Esophagus squamous epithelium (tissue), 4 donors: ENCODE measurements around the gene DYNC1I1.

Experiments
- CTCF ChIP-seq, 6 experiments: fragments of 450-650 bp in 4 of 6; fragments of 200-600 bp in 2 of 6; sonication (generic) in 2 of 6; IDR thresholded peaks; one replicate each; pipeline ENCODE4 v1.5.1; 2016 to 2019; ENCODE audit warnings: antibody characterized with exemption in 6 of 6, mild to moderate bottlenecking in 4 of 6, moderate library complexity in 4 of 6
- POLR2A ChIP-seq, 4 donors: fragments of 450-650 bp; IDR thresholded peaks; one replicate each; pipeline ENCODE4 v1.6.1; 2017; ENCODE audit warnings: antibody characterized with exemption in 4 of 4, mild to moderate bottlenecking in 4 of 4, moderate library complexity in 3 of 4

- no peak for TF ChIP-seq CTCF (IDR thresholded peaks at IDR 0.05)
- no peak for TF ChIP-seq POLR2A (IDR thresholded peaks at IDR 0.05)
These were observed 136.1 kb downstream of the DYNC1I1 start for GRCh38 chr7:95908499-95908898.
